ENCODE measurements around the gene TMPRSS13. TPM values are rescaled to one million over a fixed set of nuclear protein-coding genes. Genes with fewer than 3 reads are reported as not detected.

TMPRSS13 gene
- total RNA-seq, 1 donor from 2014 or later, result not detected

GRCh38 chr11:117969160-117969991 lies 40.2 kb upstream of the TMPRSS13 start:
- no peaks in the 10 kb centered on the region for H3K36me3 Mint-ChIP-seq (ENCODE audit: unreplicated experiment)
- no peak for TF ChIP-seq CTCF (IDR thresholded peaks at IDR 0.05)
- no peaks in the 10 kb centered on the region for H3K9me3 Mint-ChIP-seq (ENCODE audit: unreplicated experiment)
- no peak overlapping the region for H3K4me3 Mint-ChIP-seq (ENCODE audit: unreplicated experiment)
- peaks cover 2% of the 10 kb centered on the region for H3K4me1 Mint-ChIP-seq (ENCODE audit: unreplicated experiment)
- peak; percentile 73 for DNase-seq (ENCODE audit: extremely low spot score, unreplicated experiment)
- no peaks in the 10 kb centered on the region for H3K27me3 Mint-ChIP-seq (ENCODE audit: unreplicated experiment)
- no peak overlapping the region for H3K27ac Mint-ChIP-seq (ENCODE audit: unreplicated experiment)

GRCh38 chr11:117966908-117967307 lies 37.7 kb upstream of the TMPRSS13 start:
- Mint-ChIP-seq H3K36me3 (ENCODE audit: unreplicated experiment) (no peaks in the 10 kb centered on the region), H3K27me3 (ENCODE audit: unreplicated experiment) (peaks cover 3% of the 10 kb centered on the region), H3K4me3 (ENCODE audit: unreplicated experiment) (no peak overlapping the region), H3K4me1 (ENCODE audit: unreplicated experiment) (no peaks in the 10 kb centered on the region), H3K27ac (ENCODE audit: unreplicated experiment) (no peak overlapping the region), H3K9me3 (ENCODE audit: unreplicated experiment) (no peaks in the 10 kb centered on the region)
- peak; percentile 30 for DNase-seq (ENCODE audit: extremely low spot score, unreplicated experiment)
- no peak for TF ChIP-seq CTCF (IDR thresholded peaks at IDR 0.05)

- Mint-ChIP-seq H3K27me3 (ENCODE audit: unreplicated experiment) (peaks cover 31% of the 10 kb centered on the region), H3K4me1 (ENCODE audit: unreplicated experiment) (no peaks in the 10 kb centered on the region), H3K9me3 (ENCODE audit: unreplicated experiment) (no peaks in the 10 kb centered on the region), H3K36me3 (ENCODE audit: unreplicated experiment) (no peaks in the 10 kb centered on the region), H3K27ac (ENCODE audit: unreplicated experiment) (no peak overlapping the region), H3K4me3 (ENCODE audit: unreplicated experiment) (no peak overlapping the region)
- DNase-seq (ENCODE audit: extremely low spot score, unreplicated experiment), result no peak
- TF ChIP-seq CTCF (IDR thresholded peaks at IDR 0.05), result no peak
These were observed 33.6 kb upstream of the TMPRSS13 start for GRCh38 chr11:117962826-117963225.

GRCh38 chr11:117961896-117962295 lies 32.7 kb upstream of the TMPRSS13 start:
- H3K36me3 Mint-ChIP-seq (ENCODE audit: unreplicated experiment), result no peaks in the 10 kb centered on the region
- DNase-seq (ENCODE audit: extremely low spot score, unreplicated experiment), result peak; percentile 71
- peaks cover 5% of the 10 kb centered on the region for H3K9me3 Mint-ChIP-seq (ENCODE audit: unreplicated experiment)
- H3K4me3 Mint-ChIP-seq (ENCODE audit: unreplicated experiment), result no peak overlapping the region
- H3K4me1 Mint-ChIP-seq (ENCODE audit: unreplicated experiment), result no peaks in the 10 kb centered on the region
- TF ChIP-seq CTCF (IDR thresholded peaks at IDR 0.05), result no peak
- no peak overlapping the region for H3K27ac Mint-ChIP-seq (ENCODE audit: unreplicated experiment)
- H3K27me3 Mint-ChIP-seq (ENCODE audit: unreplicated experiment), result peaks cover 38% of the 10 kb centered on the region

GRCh38 chr11:117960406-117960805 lies 31.2 kb upstream of the TMPRSS13 start:
- no peak for TF ChIP-seq CTCF (IDR thresholded peaks at IDR 0.05)
- no peaks in the 10 kb centered on the region for H3K4me1 Mint-ChIP-seq (ENCODE audit: unreplicated experiment)
- H3K9me3 Mint-ChIP-seq (ENCODE audit: unreplicated experiment), result peaks cover 9% of the 10 kb centered on the region
- H3K27me3 Mint-ChIP-seq (ENCODE audit: unreplicated experiment), result peaks cover 50% of the 10 kb centered on the region
- H3K36me3 Mint-ChIP-seq (ENCODE audit: unreplicated experiment), result no peaks in the 10 kb centered on the region
- no peak overlapping the region for H3K4me3 Mint-ChIP-seq (ENCODE audit: unreplicated experiment)
- no peak overlapping the region for H3K27ac Mint-ChIP-seq (ENCODE audit: unreplicated experiment)
- DNase-seq (ENCODE audit: extremely low spot score, unreplicated experiment), result no peak

All from osteocyte (in vitro differentiated cells).